ENCODE data around the gene TEAD2.

DNA sequence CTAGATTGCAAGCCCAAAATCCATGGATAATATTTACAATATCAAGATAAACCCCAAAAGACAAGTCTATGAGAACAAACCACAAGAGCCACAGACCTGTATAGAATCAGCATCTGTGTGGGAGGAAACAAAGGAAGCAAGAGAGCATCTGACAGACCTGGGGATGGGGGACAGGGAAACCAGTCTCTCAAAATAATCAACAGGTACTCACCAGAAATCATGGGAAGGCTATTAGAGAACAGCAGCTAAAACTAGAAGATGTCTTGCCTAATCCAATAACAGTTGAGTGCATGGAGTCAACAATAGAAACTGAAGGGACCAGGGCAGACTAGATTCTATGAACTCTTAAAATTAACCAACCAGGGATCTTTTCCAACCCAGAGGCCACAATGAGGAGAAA, 45.9 kb downstream of the TEAD2 start:
- TF ChIP-seq EP300 (IDR thresholded peaks at IDR 0.05; ENCODE audit: borderline replicate concordance): no peak
- no peak for TF ChIP-seq TAF1 (IDR thresholded peaks at IDR 0.05; ENCODE audit: low read depth)
